ENCODE measurements around the gene ATF6B.

GRCh38 chr6:32163559-32164258, 35.7 kb upstream of the ATF6B start:
- TF ChIP-seq CTCF (IDR thresholded peaks at IDR 0.05) (no peak), POLR2A (IDR thresholded peaks at IDR 0.05) (no peak)

Measured in esophagus squamous epithelium (tissue), 4 donors.